Ovary (tissue), 9 donors: ENCODE measurements around the gene NHLRC1. TPM values are rescaled to one million over a fixed set of nuclear protein-coding genes. Genes with fewer than 3 reads are reported as not detected.

Source experiments
- DNase-seq, 5 donors: peaks; one replicate each; pipeline ENCODE4 v3.0.0-alpha.2; 2019 to 2020
- H3K27ac ChIP-seq, 2 donors: fragments of 200-600 bp; one replicate each; pipeline versions ENCODE4 v1.5.1 to v1.8.0; 2019 to 2022
- H3K27me3 ChIP-seq: fragments of 200-600 bp; one replicate; pipeline ENCODE4 v1.8.0; 2022
- H3K36me3 ChIP-seq: fragments of 200-600 bp; sonication (generic); one replicate; pipeline ENCODE4 v1.5.1; 2019
- H3K4me1 ChIP-seq: one replicate; pipeline ENCODE4 v1.8.1; 2013; ENCODE audit warnings: mild to moderate bottlenecking, moderate library complexity; ENCODE audit not compliant: insufficient read depth
- H3K4me3 ChIP-seq: fragments of 200-600 bp; sonication (generic); one replicate; pipeline ENCODE4 v1.5.1; 2017
- H3K9me3 ChIP-seq, 2 donors: fragments of 200-600 bp in 1 of 2; sonication (generic) in 1 of 2; one replicate each; pipeline versions ENCODE4 v1.5.1 to v1.8.1; 2013 to 2019; ENCODE audit warnings: mild to moderate bottlenecking in 1 of 2, moderate library complexity in 1 of 2
- CTCF ChIP-seq, 3 donors: fragments of 450-650 bp in 2 of 3; fragments of 200-600 bp in 1 of 3; IDR thresholded peaks; one replicate each; pipeline versions ENCODE4 v1.5.1 to v1.8.0; 2016 to 2022; ENCODE audit warnings: antibody characterized with exemption in 3 of 3, mild to moderate bottlenecking in 1 of 3
- EP300 ChIP-seq: sonication (generic); formaldehyde crosslinking; IDR thresholded peaks from one replicate; pipeline ENCODE4 v1.6.1; 2017; ENCODE audit warnings: antibody characterized with exemption
- POLR2A ChIP-seq: fragments of 450-650 bp; IDR thresholded peaks from one replicate; pipeline ENCODE4 v1.6.1; 2017; ENCODE audit warnings: antibody characterized with exemption, mild to moderate bottlenecking, moderate library complexity
- WGBS, 3 donors: extraction: QIAGEN DNeasy Blood & Tissue Kit in 1 of 3; methylation state at CpG; one replicate each; pipeline versions ENCODE4 v1.1.5 to v1.1.7; 2013 to 2017; 5-methylcytosine and 5-hydroxymethylcytosine counted together
- intact Hi-C, 4 donors: fragments of 100-400 bp; cut with DNase I; formaldehyde crosslinking; loops; one replicate each; pipeline versions ENCODE4 v1.11.0 to v1.15.1; 2022 to 2023
- polyA plus RNA-seq, 2 donors: library from polyadenylated mRNA; stranded (reverse); fragments of 200-250 nt in 1 of 2; fragments of 350-450 nt in 1 of 2; fragmentation: Illumina TruSeq in 1 of 2; extraction: RNeasy Lipid Tissue Mini Kit (QIAGEN cat#74804) in 1 of 2; gene quantifications; one replicate each; pipeline ENCODE4 v1.2.3, GENCODE V29; 2013 to 2014
- total RNA-seq, 7 donors: library from RNA; depleted of rRNA in 2 of 7; stranded (reverse); fragments of >200 nt in 2 of 7; fragmentation: NEBNext Ultra II Directional in 3 of 7; extraction: Animal tissue kit (Norgen Biotek cat#: 25700) in 3 of 7; gene quantifications; one replicate each; pipeline versions ENCODE4 v1.1.0 to v1.2.4, GENCODE V29; 2016 to 2023
- donor health status: DM: no; HTN: no; CAD: no; lungs with moderate emphysema.
- donor health status: DM: no; HTN: no; CAD: no.
- donor health status: Bipolar disorder and iron deficiency.
- donor health status: DM: yes; HTN: yes; CAD: no.
- donor health status: DM: no; HTN: no; CAD: no.
- donor health status: DM: yes; HTN: yes; CAD: no.

NHLRC1 gene
- total and polyA plus RNA-seq, 9 donors = 0.46 to 1.7 (median 1.2) TPM

GRCh38 chr6:18135171-18135570 is 12.7 kb upstream of the NHLRC1 start:
- 96% methylated on average over 2 of the region's 2 CpGs for WGBS, 3 donors
- TF ChIP-seq POLR2A = no peak
- no peak for TF ChIP-seq CTCF (IDR thresholded peaks at IDR 0.05)
- TF ChIP-seq EP300 = no peak
- Histone ChIP-seq H3K36me3 (no peaks in the 10 kb centered on the region), H3K9me3 (no peaks in the 10 kb centered on the region), H3K4me3 (no peak overlapping the region), H3K27ac (no peak overlapping the region), H3K4me1 (no peaks in the 10 kb centered on the region), H3K27me3 (no peaks in the 10 kb centered on the region)
- DNase-seq = no peak
- intact Hi-C loops = no loop called here

GRCh38 chr6:18132346-18132745 is 9.9 kb upstream of the NHLRC1 start:
- intact Hi-C loops = no loop called here
- 92 to 98% (median 97%) methylated on average over 3 of the region's 3 CpGs for WGBS, 3 donors

GRCh38 chr6:18126121-18126520 is 3.6 kb upstream of the NHLRC1 start:
- TF ChIP-seq EP300 (no peak), POLR2A (no peak), CTCF (IDR thresholded peaks at IDR 0.05) (no peak)
- intact Hi-C loops = loop anchor here in 1 of 4 donors (10.0 kb wide), 2 partner anchors 301 to 971 kb away; no protein-coding TSS in a partner anchor

More at GRCh38 chr6:18132346-18132745, 9.9 kb upstream of the NHLRC1 start:
- no peak for TF ChIP-seq EP300
- no peak for DNase-seq
- no peak overlapping the region for H3K4me3 ChIP-seq
- H3K36me3 ChIP-seq = no peaks in the 10 kb centered on the region
- H3K27me3 ChIP-seq = no peaks in the 10 kb centered on the region
- H3K9me3 ChIP-seq = no peaks in the 10 kb centered on the region
- no peak overlapping the region for H3K27ac ChIP-seq
- no peaks in the 10 kb centered on the region for H3K4me1 ChIP-seq

GRCh38 chr6:18121580-18122127 is 823 bp downstream of the NHLRC1 start:
- Histone ChIP-seq H3K9me3 (no peaks in the 10 kb centered on the region), H3K4me3 (peak overlapping the region; percentile 60), H3K27me3 (no peaks in the 10 kb centered on the region), H3K36me3 (no peaks in the 10 kb centered on the region), H3K4me1 (peaks cover 3% of the 10 kb centered on the region), H3K27ac (no peak overlapping the region)
- DNase-seq = peak in 2 of 5 donors; percentile 17 to 25
- intact Hi-C loops = loop anchor here in 2 of 4 donors (5.0 to 10.0 kb wide), 3 partner anchors 134 to 967 kb away; partner anchors contain the start of gene KIF13A (in 1 of the 2)
- TF ChIP-seq POLR2A = no peak
- TF ChIP-seq CTCF (IDR thresholded peaks at IDR 0.05) = no peak
- TF ChIP-seq EP300 = no peak
- 59 to 67% (median 63%) methylated on average over 19 of the region's 19 CpGs for WGBS, 3 donors

More at GRCh38 chr6:18126121-18126520, 3.6 kb upstream of the NHLRC1 start:
- no peak for DNase-seq
- H3K27ac ChIP-seq = no peak overlapping the region
- no peaks in the 10 kb centered on the region for H3K27me3 ChIP-seq
- H3K4me3 ChIP-seq = no peak overlapping the region
- H3K4me1 ChIP-seq = peaks cover 3% of the 10 kb centered on the region
- 37 to 49% (median 48%) methylated on average over 5 of the region's 5 CpGs for WGBS, 3 donors
- H3K9me3 ChIP-seq = no peaks in the 10 kb centered on the region
- no peaks in the 10 kb centered on the region for H3K36me3 ChIP-seq

GRCh38 chr6:18119236-18119635 is 3.2 kb downstream of the NHLRC1 start:
- H3K27ac ChIP-seq = no peak overlapping the region
- no peak for DNase-seq
- no peaks in the 10 kb centered on the region for H3K27me3 ChIP-seq
- no peak overlapping the region for H3K4me3 ChIP-seq
- no peaks in the 10 kb centered on the region for H3K36me3 ChIP-seq
- intact Hi-C loops = no loop called here
- H3K9me3 ChIP-seq = no peaks in the 10 kb centered on the region
- TF ChIP-seq CTCF (IDR thresholded peaks at IDR 0.05) (no peak), EP300 (no peak), POLR2A (no peak)
- 64 to 87% (median 72%) methylated on average over 5 of the region's 5 CpGs for WGBS, 3 donors
- peaks cover 3% of the 10 kb centered on the region for H3K4me1 ChIP-seq
